GM18517 (cell line): Measurements from ENCODE around the gene C3.

Experiments used
- ATAC-seq: cut with Tn5 transposase; IDR thresholded peaks from one replicate; pipeline ENCODE4 v1.9.1; 2021; ENCODE audit warnings: mild to moderate bottlenecking, moderate library complexity; ENCODE audit not compliant: unreplicated experiment

The C3 gene

GRCh38 chr19:6745965-6746364 lies 25.5 kb upstream of the C3 start:
- no peak for ATAC-seq

- ATAC-seq = no peak
These were observed 24.2 kb upstream of the C3 start for GRCh38 chr19:6744381-6745301.

- ATAC-seq = no peak
These were observed 23.4 kb upstream of the C3 start for GRCh38 chr19:6743714-6744380.

- no peak for ATAC-seq
These were observed 22.6 kb upstream of the C3 start for GRCh38 chr19:6743066-6743465.

- ATAC-seq = no peak
These were observed 20.3 kb upstream of the C3 start for GRCh38 chr19:6740589-6741343.

GRCh38 chr19:6739883-6740588 lies 19.6 kb upstream of the C3 start:
- no peak for ATAC-seq

GRCh38 chr19:6739390-6739882 lies 19.0 kb upstream of the C3 start, which contains the start of gene TRIP10:
TRIP10 (plus strand) TSS chr19:6739680; CDS start chr19:6739762, 82 bp downstream.
- ATAC-seq = no peak

GRCh38 chr19:6738787-6739389 lies 18.4 kb upstream of the C3 start:
- ATAC-seq = no peak

GRCh38 chr19:6737873-6738786 lies 17.7 kb upstream of the C3 start:
- ATAC-seq = peak; percentile 10

GRCh38 chr19:6737284-6737872 lies 16.9 kb upstream of the C3 start, which contains the start of gene GPR108:
GPR108 (minus strand) TSS chr19:6737580; CDS start chr19:6737576, 4 bp downstream.
- peak; percentile 74 for ATAC-seq

GRCh38 chr19:6736917-6737283 lies 16.4 kb upstream of the C3 start:
- no peak for ATAC-seq

GRCh38 chr19:6736169-6736916 lies 15.9 kb upstream of the C3 start:
- no peak for ATAC-seq

- no peak for ATAC-seq
These were observed 14.9 kb upstream of the C3 start for GRCh38 chr19:6735181-6735911.

- no peak for ATAC-seq
These were observed 13.7 kb upstream of the C3 start for GRCh38 chr19:6734096-6734696.

- ATAC-seq = no peak
These were observed 13.1 kb upstream of the C3 start for GRCh38 chr19:6733338-6734095.

- ATAC-seq = no peak
These were observed 12.4 kb upstream of the C3 start for GRCh38 chr19:6732803-6733337.
